ENCODE measurements around the gene RAX2. TPM values are rescaled to one million over a fixed set of nuclear protein-coding genes. Genes with fewer than 3 reads are reported as not detected.

Gene RAX2
- total RNA-seq, 1 donor from 2014 or later = not detected

GRCh38 chr19:3805859-3806258 lies 33.8 kb upstream of the RAX2 start:
- no peak for DNase-seq (ENCODE audit: low read depth, low spot score)
- TF ChIP-seq CTCF (conservative IDR thresholded peaks at IDR 0.05) = no peak
- Mint-ChIP-seq H3K27ac (ENCODE audit: unreplicated experiment) (no peak overlapping the region), H3K27me3 (ENCODE audit: low read depth) (peaks cover 27% of the 10 kb centered on the region), H3K4me1 (no peaks in the 10 kb centered on the region), H3K36me3 (ENCODE audit: low read depth) (no peaks in the 10 kb centered on the region), H3K4me3 (no peak overlapping the region), H3K9me3 (no peaks in the 10 kb centered on the region)

GRCh38 chr19:3804429-3804828 lies 32.4 kb upstream of the RAX2 start:
- H3K9me3 Mint-ChIP-seq = no peaks in the 10 kb centered on the region
- no peak for DNase-seq (ENCODE audit: low read depth, low spot score)
- no peak overlapping the region for H3K4me3 Mint-ChIP-seq
- no peaks in the 10 kb centered on the region for H3K4me1 Mint-ChIP-seq
- H3K27ac Mint-ChIP-seq (ENCODE audit: unreplicated experiment) = no peak overlapping the region
- no peak for TF ChIP-seq CTCF (conservative IDR thresholded peaks at IDR 0.05)
- H3K36me3 Mint-ChIP-seq (ENCODE audit: low read depth) = no peaks in the 10 kb centered on the region
- H3K27me3 Mint-ChIP-seq (ENCODE audit: low read depth) = peaks cover 41% of the 10 kb centered on the region

GRCh38 chr19:3803986-3804385 lies 32.0 kb upstream of the RAX2 start:
- Mint-ChIP-seq H3K4me3 (no peak overlapping the region), H3K36me3 (ENCODE audit: low read depth) (no peaks in the 10 kb centered on the region), H3K9me3 (no peaks in the 10 kb centered on the region), H3K4me1 (no peaks in the 10 kb centered on the region), H3K27me3 (ENCODE audit: low read depth) (peaks cover 45% of the 10 kb centered on the region), H3K27ac (ENCODE audit: unreplicated experiment) (no peak overlapping the region)
- TF ChIP-seq CTCF (conservative IDR thresholded peaks at IDR 0.05) = no peak
- no peak for DNase-seq (ENCODE audit: low read depth, low spot score)

GRCh38 chr19:3803114-3803888 lies 31.3 kb upstream of the RAX2 start:
- no peaks in the 10 kb centered on the region for H3K9me3 Mint-ChIP-seq
- DNase-seq (ENCODE audit: low read depth, low spot score) = no peak
- H3K27ac Mint-ChIP-seq (ENCODE audit: unreplicated experiment) = no peak overlapping the region
- H3K4me3 Mint-ChIP-seq = no peak overlapping the region
- H3K4me1 Mint-ChIP-seq = no peaks in the 10 kb centered on the region
- no peaks in the 10 kb centered on the region for H3K36me3 Mint-ChIP-seq (ENCODE audit: low read depth)
- no peak for TF ChIP-seq CTCF (conservative IDR thresholded peaks at IDR 0.05)
- H3K27me3 Mint-ChIP-seq (ENCODE audit: low read depth) = peaks cover 47% of the 10 kb centered on the region

- Mint-ChIP-seq H3K4me3 (no peak overlapping the region), H3K9me3 (peaks cover 4% of the 10 kb centered on the region), H3K27me3 (ENCODE audit: low read depth) (peaks cover 55% of the 10 kb centered on the region), H3K27ac (ENCODE audit: unreplicated experiment) (no peak overlapping the region), H3K4me1 (no peaks in the 10 kb centered on the region), H3K36me3 (ENCODE audit: low read depth) (no peaks in the 10 kb centered on the region)
- TF ChIP-seq CTCF (conservative IDR thresholded peaks at IDR 0.05) = peak; percentile 41
- DNase-seq (ENCODE audit: low read depth, low spot score) = no peak
Measured at GRCh38 chr19:3801412-3802096, 29.5 kb upstream of the RAX2 start.

All from neural crest cell (in vitro differentiated cells).